Esophagus muscularis mucosa (tissue), 4 donors: Measurements from ENCODE around the gene CARM1. TPM values are rescaled to one million over a fixed set of nuclear protein-coding genes. Genes with fewer than 3 reads are reported as not detected.
"Not testable (repeated sequence)": the region's sequence is repeated elsewhere in the genome, so short reads cannot be mapped to it uniquely, and the experiment has no call there.

ENCODE experiments used
- DNase-seq: peaks from one replicate; pipeline ENCODE4 v3.0.0-alpha.2; 2017; ENCODE audit errors: extremely low spot score
- H3K27ac ChIP-seq, 4 donors: fragments of 200-600 bp; sonication (generic); replicated peaks in 1 of 4; 1 replicate in 3 of 4; 2 replicates in 1 of 4; pipeline ENCODE4 v1.5.1; 2016 to 2019; ENCODE audit warnings: mild to moderate bottlenecking in 1 of 4
- H3K27me3 ChIP-seq, 4 donors: fragments of 200-600 bp; sonication (generic); one replicate each; pipeline versions ENCODE4 v1.5.1 to v1.6.0; 2016 to 2019
- H3K36me3 ChIP-seq, 4 donors: fragments of 200-600 bp; sonication (generic); one replicate each; pipeline ENCODE4 v1.5.1; 2016 to 2019
- H3K4me1 ChIP-seq, 4 donors: fragments of 200-600 bp; sonication (generic); one replicate each; pipeline ENCODE4 v1.5.1; 2016 to 2019
- H3K4me3 ChIP-seq, 4 donors: fragments of 200-600 bp; sonication (generic); 1 replicate in 2 of 4; 2 replicates in 2 of 4; pipeline ENCODE4 v1.5.1; 2016 to 2019; ENCODE audit warnings: mild to moderate bottlenecking in 4 of 4, moderate library complexity in 1 of 4
- H3K9me3 ChIP-seq, 4 donors: fragments of 200-600 bp; sonication (generic); 1 replicate in 3 of 4; 2 replicates in 1 of 4; pipeline ENCODE4 v1.5.1; 2016 to 2019
- EP300 ChIP-seq: sonication (generic); formaldehyde crosslinking; IDR thresholded peaks from one replicate; pipeline ENCODE4 v1.6.1; 2017; ENCODE audit warnings: antibody characterized with exemption
- POLR2A ChIP-seq: fragments of 450-650 bp; IDR thresholded peaks from one replicate; pipeline ENCODE4 v1.6.1; 2017; ENCODE audit warnings: antibody characterized with exemption, moderate library complexity, mild to moderate bottlenecking, low read depth
- POLR2AphosphoS5 ChIP-seq, 2 donors: sonication (generic); formaldehyde crosslinking; IDR thresholded peaks; one replicate each; pipeline ENCODE4 v1.6.1; 2017; ENCODE audit warnings: antibody characterized with exemption in 2 of 2
- WGBS: methylation state at CpG from one replicate; pipeline ENCODE4 v1.1.5; 2018; 5-methylcytosine and 5-hydroxymethylcytosine counted together
- intact Hi-C: fragments of 100-400 bp; cut with DNase I; formaldehyde crosslinking; loops from one replicate; pipeline ENCODE4 v1.15.1; 2023
- total RNA-seq, 4 donors: library from RNA; depleted of rRNA; stranded (reverse); fragments of >200 nt; gene quantifications; one replicate each; pipeline versions ENCODE4 v1.1.0 to v1.2.1, GENCODE V29; 2016
- TF ChIP-seq, protein P1 (sequence below), 3 experiments: fragments of 200-600 bp in 2 of 3; fragments of 450-650 bp in 1 of 3; sonication (generic) in 2 of 3; IDR thresholded peaks; one replicate each; pipeline ENCODE4 v1.5.1; 2017 to 2019; ENCODE audit warnings: antibody characterized with exemption in 3 of 3, mild to moderate bottlenecking in 2 of 3, moderate library complexity in 1 of 3

CARM1 gene
- total RNA-seq, 4 donors from 2014 or later, result 24.9 to 43.5 (median 30.6) TPM

DNA sequence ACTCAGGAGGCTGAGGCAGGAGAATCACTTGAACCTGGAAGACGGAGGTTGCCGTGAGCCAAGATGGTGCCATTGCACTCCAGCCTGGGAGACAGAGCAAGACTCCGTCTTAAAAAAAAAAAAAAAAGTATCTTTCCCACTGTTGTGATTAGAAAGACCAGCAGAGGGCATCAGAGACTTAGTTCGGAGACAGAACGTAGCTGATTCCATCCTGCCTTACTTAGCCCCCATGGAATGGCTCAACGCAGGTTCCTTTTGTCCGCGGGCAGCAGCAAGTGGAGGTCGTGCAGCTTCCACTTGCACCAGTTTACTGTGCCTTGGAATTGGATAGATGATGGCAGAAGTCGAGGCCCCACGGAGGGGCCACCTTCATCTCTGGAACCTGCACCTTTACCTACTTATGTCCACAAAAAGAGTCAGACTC lies 65.3 kb downstream of the CARM1 start:
- TF ChIP-seq, protein P1, sequence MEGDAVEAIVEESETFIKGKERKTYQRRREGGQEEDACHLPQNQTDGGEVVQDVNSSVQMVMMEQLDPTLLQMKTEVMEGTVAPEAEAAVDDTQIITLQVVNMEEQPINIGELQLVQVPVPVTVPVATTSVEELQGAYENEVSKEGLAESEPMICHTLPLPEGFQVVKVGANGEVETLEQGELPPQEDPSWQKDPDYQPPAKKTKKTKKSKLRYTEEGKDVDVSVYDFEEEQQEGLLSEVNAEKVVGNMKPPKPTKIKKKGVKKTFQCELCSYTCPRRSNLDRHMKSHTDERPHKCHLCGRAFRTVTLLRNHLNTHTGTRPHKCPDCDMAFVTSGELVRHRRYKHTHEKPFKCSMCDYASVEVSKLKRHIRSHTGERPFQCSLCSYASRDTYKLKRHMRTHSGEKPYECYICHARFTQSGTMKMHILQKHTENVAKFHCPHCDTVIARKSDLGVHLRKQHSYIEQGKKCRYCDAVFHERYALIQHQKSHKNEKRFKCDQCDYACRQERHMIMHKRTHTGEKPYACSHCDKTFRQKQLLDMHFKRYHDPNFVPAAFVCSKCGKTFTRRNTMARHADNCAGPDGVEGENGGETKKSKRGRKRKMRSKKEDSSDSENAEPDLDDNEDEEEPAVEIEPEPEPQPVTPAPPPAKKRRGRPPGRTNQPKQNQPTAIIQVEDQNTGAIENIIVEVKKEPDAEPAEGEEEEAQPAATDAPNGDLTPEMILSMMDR (IDR thresholded peaks at IDR 0.05), result peak; percentile 54 to 66 (median 66)
- no peak for TF ChIP-seq EP300
- Histone ChIP-seq H3K36me3 (peaks cover 0 to 19% (median 14%) of the 10 kb centered on the region in 4 donors), H3K4me3 (peak overlapping the region in 2 of 4 donors; percentile 13 to 14), H3K27ac (peak overlapping the region in 1 of 4 donors; percentile 26), H3K4me1 (peaks cover 0 to 12% (median 10%) of the 10 kb centered on the region in 4 donors), H3K27me3 (no peaks in the 10 kb centered on the region), H3K9me3 (no peaks in the 10 kb centered on the region)
- intact Hi-C loops, result loop anchor here (10.0 kb wide), 2 partner anchors 98 to 198 kb away; no protein-coding TSS in a partner anchor
- no peak for DNase-seq
- under 1% methylated on average over 11 of the region's 11 CpGs for WGBS

DNA sequence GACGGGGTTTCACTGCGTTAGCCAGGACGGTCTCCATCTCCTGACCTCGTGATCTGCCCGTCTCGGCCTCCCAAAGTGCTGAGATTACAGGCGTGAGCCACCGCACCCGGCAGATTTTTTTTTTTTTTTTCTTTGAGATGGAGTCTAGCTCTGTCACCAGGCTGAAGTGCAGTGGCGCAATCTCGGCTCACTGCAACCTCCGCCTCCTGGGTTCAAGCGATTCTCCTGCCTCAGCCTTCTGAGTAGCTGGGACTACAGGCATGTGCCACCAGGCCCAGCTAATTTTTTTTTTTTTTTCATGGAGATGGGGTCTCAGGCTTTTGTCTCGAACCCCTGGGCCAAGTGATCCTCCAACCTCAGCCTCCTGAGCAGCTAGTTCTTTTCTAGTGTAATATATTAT lies 70.3 kb downstream of the CARM1 start:
- H3K4me3 ChIP-seq, H3K27me3 ChIP-seq, H3K27ac ChIP-seq, H3K9me3 ChIP-seq, H3K36me3 ChIP-seq, DNase-seq: not testable (repeated sequence)
- WGBS, result 84% methylated on average over 14 of the region's 14 CpGs
- intact Hi-C loops, result loop anchor here (5.0 to 10.0 kb wide), 2 partner anchors 36 to 73 kb away; no protein-coding TSS in a partner anchor
- H3K4me1 ChIP-seq, result peaks cover 0 to 12% (median 9%) of the 10 kb centered on the region in 4 donors

GRCh38 chr19:10943412-10943811 lies 72.1 kb downstream of the CARM1 start:
- H3K36me3 ChIP-seq, H3K27ac ChIP-seq, H3K4me1 ChIP-seq, H3K4me3 ChIP-seq, H3K9me3 ChIP-seq, DNase-seq, H3K27me3 ChIP-seq: not testable (repeated sequence)
- 99% methylated on average over 4 of the region's 4 CpGs for WGBS
- intact Hi-C loops, result loop anchor here (5.0 to 10.0 kb wide), 2 partner anchors 34 to 71 kb away; no protein-coding TSS in a partner anchor

DNA sequence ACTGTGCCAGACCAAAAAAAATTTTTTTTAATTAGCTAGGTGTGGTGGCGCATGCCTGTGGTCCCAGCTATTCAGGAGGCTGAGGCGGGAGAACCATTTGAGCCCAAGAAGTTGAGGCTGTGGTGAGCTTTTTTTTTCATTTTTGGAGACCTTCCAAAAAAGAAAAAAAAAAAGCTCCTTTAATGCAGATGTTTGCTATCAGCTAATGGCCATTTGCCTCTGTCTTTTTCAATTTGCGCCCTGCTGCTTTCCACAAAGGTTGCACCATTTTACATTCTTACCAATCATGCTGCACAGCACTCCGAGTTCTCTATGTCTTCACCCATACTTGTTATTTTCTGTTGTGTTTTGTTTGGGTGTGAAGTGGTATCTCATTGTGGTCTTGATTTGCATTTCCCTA lies 73.9 kb downstream of the CARM1 start:
- H3K36me3 ChIP-seq, result no peaks in the 10 kb centered on the region
- 88% methylated on average over 4 of the region's 4 CpGs for WGBS
- DNase-seq, result no peak
- peaks cover 0 to 5% (median 4%) of the 10 kb centered on the region in 4 donors for H3K4me1 ChIP-seq
- no peaks in the 10 kb centered on the region for H3K27me3 ChIP-seq
- intact Hi-C loops, result loop anchor here (10.0 kb wide), 1 partner anchor 70 kb away; no protein-coding TSS in a partner anchor
- no peak overlapping the region for H3K4me3 ChIP-seq
- TF ChIP-seq, protein P1 (IDR thresholded peaks at IDR 0.05), result no peak
- no peak for TF ChIP-seq POLR2AphosphoS5 (IDR thresholded peaks at IDR 0.05)
- H3K27ac ChIP-seq, result no peak overlapping the region
- H3K9me3 ChIP-seq, result no peaks in the 10 kb centered on the region

DNA sequence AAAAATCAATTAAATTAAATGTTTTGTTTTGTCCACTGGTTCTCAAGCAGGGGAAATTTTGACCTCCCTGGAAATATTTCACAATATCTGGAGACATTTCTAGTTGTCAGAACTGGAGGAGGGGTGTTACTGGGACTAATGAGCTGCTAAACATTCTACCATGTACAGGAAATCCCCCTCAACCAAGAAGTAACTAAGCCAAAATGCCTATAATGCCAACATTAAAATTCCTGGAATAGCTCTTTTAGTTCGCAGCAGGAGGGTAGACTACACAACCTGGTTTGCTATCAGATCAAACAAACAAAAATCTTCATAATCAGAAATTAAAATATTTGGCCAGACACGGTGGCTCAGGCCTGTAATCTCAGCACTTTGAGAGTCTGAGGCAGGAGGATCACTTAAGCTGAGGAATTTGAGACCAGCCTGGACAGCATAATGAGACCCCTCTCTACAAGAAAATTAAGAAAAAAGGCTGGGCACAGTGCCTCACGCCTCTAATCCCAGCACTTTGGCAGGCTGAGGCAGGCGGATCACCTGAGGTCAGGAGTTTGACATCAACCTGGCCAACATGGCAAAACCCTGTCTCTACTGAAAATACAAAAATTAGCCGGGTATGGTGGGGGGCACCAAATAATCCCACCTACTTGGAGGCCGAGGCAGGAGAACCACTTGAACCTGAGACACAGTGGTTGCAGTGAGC lies 75.8 kb downstream of the CARM1 start:
- 74% methylated on average over 6 of the region's 6 CpGs for WGBS
- DNase-seq, result no peak
- Histone ChIP-seq H3K4me3 (no peak overlapping the region), H3K9me3 (no peaks in the 10 kb centered on the region), H3K27ac (no peak overlapping the region), H3K36me3 (no peaks in the 10 kb centered on the region), H3K4me1 (peaks cover 0 to 4% (median 3%) of the 10 kb centered on the region in 4 donors), H3K27me3 (no peaks in the 10 kb centered on the region)
- no peak for TF ChIP-seq POLR2AphosphoS5 (IDR thresholded peaks at IDR 0.05)
- TF ChIP-seq, protein P1 (IDR thresholded peaks at IDR 0.05), result no peak
- intact Hi-C loops, result loop anchor here (10.0 kb wide), 1 partner anchor 68 kb away; no protein-coding TSS in a partner anchor

DNA sequence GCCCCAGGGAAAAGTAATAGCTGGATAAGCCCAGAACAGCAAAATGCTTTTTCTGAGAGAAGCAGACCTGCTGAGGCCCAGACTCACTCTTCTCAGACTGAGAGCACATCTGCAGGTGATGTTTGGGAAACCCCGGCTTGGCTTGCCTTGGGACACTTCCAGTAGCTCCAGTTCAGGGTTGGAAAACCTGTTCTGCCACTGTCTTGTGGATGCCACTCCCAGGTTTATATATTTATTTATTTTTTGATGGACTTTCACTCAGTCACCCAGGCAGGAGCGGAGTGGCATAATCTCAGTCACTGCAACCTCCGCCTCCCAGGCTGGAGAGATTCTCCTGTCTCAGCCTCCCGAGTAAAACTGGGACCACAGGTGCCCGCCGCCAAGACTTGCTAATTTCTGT lies 81.5 kb downstream of the CARM1 start:
- WGBS, result 90% methylated on average over 6 of the region's 6 CpGs
- no peaks in the 10 kb centered on the region for H3K27me3 ChIP-seq
- H3K36me3 ChIP-seq, result no peaks in the 10 kb centered on the region
- H3K27ac ChIP-seq, result no peak overlapping the region
- TF ChIP-seq POLR2AphosphoS5 (IDR thresholded peaks at IDR 0.05), result no peak
- TF ChIP-seq EP300, result no peak
- TF ChIP-seq POLR2A, result no peak
- TF ChIP-seq, protein P1 (IDR thresholded peaks at IDR 0.05), result no peak
- no peaks in the 10 kb centered on the region for H3K9me3 ChIP-seq
- no peaks in the 10 kb centered on the region for H3K4me1 ChIP-seq
- intact Hi-C loops, result no loop called here
- H3K4me3 ChIP-seq, result no peak overlapping the region
- no peak for DNase-seq

DNA sequence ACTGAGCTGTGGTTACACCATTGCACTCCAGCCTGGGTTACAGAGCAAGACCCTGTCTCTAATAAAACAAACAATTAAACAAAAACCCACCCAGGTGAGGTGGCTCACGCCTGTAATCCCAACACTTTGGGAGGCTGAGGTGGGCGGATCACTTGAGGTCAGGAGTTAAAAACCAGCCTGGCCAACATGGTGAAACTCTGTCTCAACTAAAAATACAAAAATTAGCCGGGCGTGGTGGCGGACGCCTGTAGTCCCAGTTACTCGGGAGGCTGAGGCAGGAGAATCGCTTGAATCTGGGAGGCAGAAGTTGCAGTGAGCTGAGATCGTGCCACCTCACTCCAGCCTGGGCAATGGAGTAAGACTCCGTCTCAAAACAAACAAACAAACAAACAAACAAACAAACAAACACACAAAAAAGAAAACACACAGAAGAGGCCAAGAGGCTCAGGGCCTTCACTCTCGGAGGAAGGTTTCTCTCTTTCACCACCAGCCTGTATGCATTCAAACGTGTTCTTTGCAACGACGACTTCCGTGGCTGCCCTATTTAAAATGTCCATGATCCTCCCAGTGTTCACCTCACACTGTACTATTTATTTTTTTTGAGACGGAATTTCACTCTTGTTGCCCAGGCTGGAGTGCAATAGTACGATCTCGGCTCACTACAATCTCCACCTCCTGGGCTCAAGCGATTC lies 88.1 kb downstream of the CARM1 start:
- Histone ChIP-seq H3K4me1 (peaks cover 16 to 36% (median 29%) of the 10 kb centered on the region in 4 donors), H3K27ac (peak overlapping the region; percentile 94 to 97 (median 96)), H3K4me3 (peak overlapping the region; percentile 75 to 95 (median 82))
- DNase-seq, H3K27me3 ChIP-seq, intact Hi-C loops, H3K9me3 ChIP-seq, H3K36me3 ChIP-seq: not testable (repeated sequence)
- 94% methylated on average over 19 of the region's 19 CpGs for WGBS
